HEK293 (cell line): Measurements from ENCODE around the gene RNF217.

ENCODE experiments used
- ELK4 ChIP-seq: IDR thresholded peaks from 2 replicates; pipeline ENCODE4 v1.6.1; 2011; ENCODE audit warnings: mild to moderate bottlenecking, low read depth, low read length, borderline replicate concordance
- HOXC10 ChIP-seq: sonication (generic); formaldehyde crosslinking; IDR thresholded peaks from 2 replicates; pipeline ENCODE4 v1.8.1; 2023; ENCODE audit warnings: mild to moderate bottlenecking, missing genetic modification reagents
- SCRT1 ChIP-seq: fragments of 450-650 bp; formaldehyde crosslinking; IDR thresholded peaks from 2 replicates; pipeline ENCODE4 v1.5.1; 2016; ENCODE audit warnings: missing biosample characterization, missing genetic modification characterization, borderline replicate concordance
- SETDB1 ChIP-seq: IDR thresholded peaks from one replicate; pipeline ENCODE4 v1.6.1; 2017; ENCODE audit warnings: mild to moderate bottlenecking, low read length, moderate library complexity, mixed read lengths; ENCODE audit not compliant: insufficient read length
- ZBTB48 ChIP-seq: fragments of 450-650 bp; formaldehyde crosslinking; IDR thresholded peaks from 2 replicates; pipeline ENCODE4 v1.5.1; 2016; ENCODE audit warnings: missing biosample characterization, missing genetic modification characterization
- ZNF112 ChIP-seq: fragments of 450-650 bp; formaldehyde crosslinking; IDR thresholded peaks from 2 replicates; pipeline ENCODE4 v1.5.0; 2017; ENCODE audit warnings: missing biosample characterization, missing genetic modification characterization
- ZNF221 ChIP-seq: fragments of 450-650 bp; formaldehyde crosslinking; IDR thresholded peaks from 2 replicates; pipeline ENCODE4 v1.5.1; 2017; ENCODE audit warnings: missing biosample characterization, missing genetic modification characterization, borderline replicate concordance
- ZNF274 ChIP-seq, 2 experiments: fragments of 200-500 bp in 1 of 2; fragments of 450-650 bp in 1 of 2; sonication (Bioruptor generic) in 1 of 2; formaldehyde crosslinking in 1 of 2; IDR thresholded peaks; 2 replicates each; pipeline versions ENCODE4 v1.5.1 to v1.6.1; 2014 to 2016; ENCODE audit warnings: borderline replicate concordance in 1 of 2, inconsistent platforms in 1 of 2, low read length in 1 of 2, missing biosample characterization in 1 of 2, missing genetic modification characterization in 1 of 2
- ZNF311 ChIP-seq: fragments of 450-650 bp; formaldehyde crosslinking; IDR thresholded peaks from 2 replicates; pipeline ENCODE4 v1.5.1; 2017; ENCODE audit warnings: missing biosample characterization, missing genetic modification characterization, borderline replicate concordance
- ZNF580 ChIP-seq: fragments of 450-650 bp; formaldehyde crosslinking; IDR thresholded peaks from 2 replicates; pipeline ENCODE4 v1.5.1; 2016; ENCODE audit warnings: missing biosample characterization, missing genetic modification characterization
- ZNF704 ChIP-seq: fragments of 450-650 bp; formaldehyde crosslinking; IDR thresholded peaks from 2 replicates; pipeline ENCODE4 v1.5.1; 2016; ENCODE audit warnings: missing biosample characterization, missing genetic modification characterization
- ZNF776 ChIP-seq: fragments of 450-650 bp; formaldehyde crosslinking; IDR thresholded peaks from 2 replicates; pipeline ENCODE4 v1.5.0; 2017; ENCODE audit warnings: missing biosample characterization, missing genetic modification characterization, borderline replicate concordance
- TF ChIP-seq, protein P1 (sequence below): fragments of 450-650 bp; formaldehyde crosslinking; IDR thresholded peaks from 2 replicates; pipeline ENCODE4 v1.5.1; 2016; ENCODE audit warnings: missing biosample characterization, missing genetic modification characterization

GRCh38 chr6:124913056-124913455, 49.2 kb upstream of the RNF217 start:
- TF ChIP-seq SCRT1 (tag by site-specific recombination) (no peak), ZNF704 (no peak), ZNF221 (tag by site-specific recombination) (no peak), ZBTB48 (tag by site-specific recombination) (no peak), HOXC10 (no peak), ZNF580 (tag by site-specific recombination) (no peak), ZNF311 (tag by site-specific recombination) (no peak), ELK4 (no peak), ZNF112 (no peak), ZNF776 (tag by site-specific recombination) (no peak), ZNF274 (IDR thresholded peaks at IDR 0.05; ENCODE audit: low read length) (no peak), ZNF274 (tag by site-specific recombination; IDR thresholded peaks at IDR 0.05; ENCODE audit: borderline replicate concordance) (no peak), SETDB1 (no peak)
- TF ChIP-seq, protein P1, sequence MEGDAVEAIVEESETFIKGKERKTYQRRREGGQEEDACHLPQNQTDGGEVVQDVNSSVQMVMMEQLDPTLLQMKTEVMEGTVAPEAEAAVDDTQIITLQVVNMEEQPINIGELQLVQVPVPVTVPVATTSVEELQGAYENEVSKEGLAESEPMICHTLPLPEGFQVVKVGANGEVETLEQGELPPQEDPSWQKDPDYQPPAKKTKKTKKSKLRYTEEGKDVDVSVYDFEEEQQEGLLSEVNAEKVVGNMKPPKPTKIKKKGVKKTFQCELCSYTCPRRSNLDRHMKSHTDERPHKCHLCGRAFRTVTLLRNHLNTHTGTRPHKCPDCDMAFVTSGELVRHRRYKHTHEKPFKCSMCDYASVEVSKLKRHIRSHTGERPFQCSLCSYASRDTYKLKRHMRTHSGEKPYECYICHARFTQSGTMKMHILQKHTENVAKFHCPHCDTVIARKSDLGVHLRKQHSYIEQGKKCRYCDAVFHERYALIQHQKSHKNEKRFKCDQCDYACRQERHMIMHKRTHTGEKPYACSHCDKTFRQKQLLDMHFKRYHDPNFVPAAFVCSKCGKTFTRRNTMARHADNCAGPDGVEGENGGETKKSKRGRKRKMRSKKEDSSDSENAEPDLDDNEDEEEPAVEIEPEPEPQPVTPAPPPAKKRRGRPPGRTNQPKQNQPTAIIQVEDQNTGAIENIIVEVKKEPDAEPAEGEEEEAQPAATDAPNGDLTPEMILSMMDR (tag by site-specific recombination) = no peak
